MM.1S (cell line): ENCODE results near the gene ANKRD13B.

Source experiments
- DNase-seq: peaks from one replicate; pipeline ENCODE4 v3.0.0-alpha.2; 2015
- H2AFZ ChIP-seq: fragments of 300-600 bp; sonication (generic); 2 replicates; pipeline ENCODE4 v1.6.0; 2016; ENCODE audit warnings: antibody characterized with exemption, low read length
- H3F3A ChIP-seq: fragments of 300-600 bp; sonication (generic); 2 replicates; pipeline ENCODE4 v1.6.1; 2016; ENCODE audit warnings: mild to moderate bottlenecking, antibody characterized with exemption, low read length, moderate library complexity, mixed read lengths; ENCODE audit not compliant: insufficient read depth
- H3K27ac ChIP-seq: fragments of 300-600 bp; sonication (generic); 2 replicates; pipeline ENCODE4 v1.5.1; 2016; ENCODE audit warnings: mild to moderate bottlenecking, low read length
- H3K27me3 ChIP-seq: fragments of 300-600 bp; sonication (generic); replicated peaks from 2 replicates; pipeline ENCODE4 v1.6.0; 2016; ENCODE audit warnings: low read length; ENCODE audit not compliant: insufficient read depth
- H3K36me3 ChIP-seq: fragments of 300-600 bp; sonication (generic); replicated peaks from 2 replicates; pipeline ENCODE4 v1.6.1; 2016; ENCODE audit warnings: mild to moderate bottlenecking, low read length, mixed read lengths; ENCODE audit not compliant: insufficient read depth
- H3K4me1 ChIP-seq: fragments of 300-600 bp; sonication (generic); 2 replicates; pipeline ENCODE4 v1.6.1; 2016; ENCODE audit warnings: low read length, mixed read lengths
- H3K4me2 ChIP-seq: fragments of 300-600 bp; sonication (generic); 2 replicates; pipeline ENCODE4 v1.6.0; 2016; ENCODE audit warnings: low read depth, low read length
- H3K4me3 ChIP-seq: fragments of 300-600 bp; sonication (generic); 2 replicates; pipeline ENCODE4 v1.5.1; 2016; ENCODE audit warnings: low read length, mixed read lengths
- H3K79me2 ChIP-seq: fragments of 300-600 bp; sonication (generic); 2 replicates; pipeline ENCODE4 v1.6.1; 2016; ENCODE audit warnings: mixed run types, low read length, mixed read lengths
- H3K9ac ChIP-seq: fragments of 300-600 bp; sonication (generic); 2 replicates; pipeline ENCODE4 v1.6.1; 2016; ENCODE audit warnings: low read length, mixed read lengths
- H3K9me2 ChIP-seq: fragments of 300-600 bp; sonication (generic); replicated peaks from 2 replicates; pipeline ENCODE4 v1.6.1; 2016; ENCODE audit warnings: mild to moderate bottlenecking, low read length, mixed read lengths; ENCODE audit not compliant: insufficient read depth
- H3K9me3 ChIP-seq: fragments of 300-600 bp; sonication (generic); replicated peaks from 2 replicates; pipeline ENCODE4 v1.6.1; 2016; ENCODE audit warnings: mild to moderate bottlenecking, low read length, mixed read lengths; ENCODE audit not compliant: insufficient read depth
- H4K20me1 ChIP-seq: fragments of 300-600 bp; sonication (generic); 2 replicates; pipeline ENCODE4 v1.6.1; 2016; ENCODE audit warnings: mild to moderate bottlenecking, low read length, moderate library complexity, mixed read lengths; ENCODE audit not compliant: insufficient read depth
- EZH2 ChIP-seq: fragments of 300-600 bp; sonication (generic); optimal IDR thresholded peaks from 2 replicates; pipeline ENCODE3; 2017; ENCODE audit warnings: low read depth, mild to moderate bottlenecking, antibody characterized with exemption, low read length, mixed read lengths
- EZH2phosphoT487 ChIP-seq: fragments of 300-600 bp; sonication (generic); IDR thresholded peaks from 2 replicates; pipeline ENCODE4 v1.6.1; 2018; ENCODE audit warnings: antibody characterized with exemption, low read length
- TF ChIP-seq, protein P1 (sequence below): fragments of 300-600 bp; sonication (generic); IDR thresholded peaks from 2 replicates; pipeline ENCODE4 v1.5.1; 2016; ENCODE audit warnings: antibody characterized with exemption, low read length, mixed read lengths

ANKRD13B gene

DNA sequence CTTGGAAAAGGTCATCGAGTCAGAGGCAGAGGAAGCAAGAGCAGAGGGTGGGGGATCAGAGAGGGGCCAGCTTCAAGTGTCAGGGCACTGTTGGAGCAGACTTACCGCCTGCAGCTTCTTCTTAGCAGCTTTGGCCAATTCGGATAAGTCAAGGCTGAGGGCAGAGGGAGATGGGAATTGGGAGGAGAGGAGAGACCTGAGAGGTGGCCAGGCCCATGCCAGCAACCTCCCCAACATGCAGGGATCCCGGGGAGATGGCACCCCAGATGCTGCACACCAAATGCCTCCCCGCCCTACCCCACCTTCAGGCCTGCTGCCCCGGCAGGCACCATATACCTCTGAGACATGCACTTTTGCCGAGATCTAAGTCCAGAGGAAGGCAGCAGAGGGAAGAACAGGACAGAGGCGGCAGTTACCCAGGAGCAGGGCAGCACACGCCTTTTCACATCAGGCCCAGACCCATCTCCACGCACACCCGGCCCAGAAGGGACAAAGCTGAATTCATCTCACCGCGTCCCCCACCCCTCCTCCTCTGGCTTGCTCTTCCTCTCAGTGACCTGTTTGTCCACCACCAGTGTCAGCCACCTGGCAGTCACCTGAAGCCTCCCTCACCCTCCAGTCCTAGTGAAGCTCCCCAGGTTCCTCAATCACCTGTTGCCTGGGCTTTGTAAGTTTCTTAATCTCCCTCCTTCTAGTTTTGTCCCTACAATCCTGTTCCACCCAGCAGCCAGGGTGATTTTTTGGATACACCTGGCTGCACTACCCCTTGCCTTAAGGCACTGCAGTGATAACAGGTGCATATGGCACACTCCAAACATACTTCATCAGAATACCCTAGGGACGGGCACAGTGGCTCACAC, 14.1 kb upstream of the ANKRD13B start:
- H3K4me3 ChIP-seq = no peak overlapping the region
- H2AFZ ChIP-seq = no peak overlapping the region
- no peak overlapping the region for H3K27ac ChIP-seq
- H3K9me2 ChIP-seq = no peaks in the 10 kb centered on the region
- peaks cover 8% of the 10 kb centered on the region; the same call in 1 of the 2 replicates for H3K4me1 ChIP-seq
- H4K20me1 ChIP-seq = no peaks in the 10 kb centered on the region
- no peaks in the 10 kb centered on the region for H3K9me3 ChIP-seq
- no peaks in the 10 kb centered on the region for H3K27me3 ChIP-seq
- TF ChIP-seq, protein P1, sequence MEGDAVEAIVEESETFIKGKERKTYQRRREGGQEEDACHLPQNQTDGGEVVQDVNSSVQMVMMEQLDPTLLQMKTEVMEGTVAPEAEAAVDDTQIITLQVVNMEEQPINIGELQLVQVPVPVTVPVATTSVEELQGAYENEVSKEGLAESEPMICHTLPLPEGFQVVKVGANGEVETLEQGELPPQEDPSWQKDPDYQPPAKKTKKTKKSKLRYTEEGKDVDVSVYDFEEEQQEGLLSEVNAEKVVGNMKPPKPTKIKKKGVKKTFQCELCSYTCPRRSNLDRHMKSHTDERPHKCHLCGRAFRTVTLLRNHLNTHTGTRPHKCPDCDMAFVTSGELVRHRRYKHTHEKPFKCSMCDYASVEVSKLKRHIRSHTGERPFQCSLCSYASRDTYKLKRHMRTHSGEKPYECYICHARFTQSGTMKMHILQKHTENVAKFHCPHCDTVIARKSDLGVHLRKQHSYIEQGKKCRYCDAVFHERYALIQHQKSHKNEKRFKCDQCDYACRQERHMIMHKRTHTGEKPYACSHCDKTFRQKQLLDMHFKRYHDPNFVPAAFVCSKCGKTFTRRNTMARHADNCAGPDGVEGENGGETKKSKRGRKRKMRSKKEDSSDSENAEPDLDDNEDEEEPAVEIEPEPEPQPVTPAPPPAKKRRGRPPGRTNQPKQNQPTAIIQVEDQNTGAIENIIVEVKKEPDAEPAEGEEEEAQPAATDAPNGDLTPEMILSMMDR = no peak
- TF ChIP-seq EZH2 = no peak
- TF ChIP-seq EZH2phosphoT487 = no peak
- no peak overlapping the region for H3K4me2 ChIP-seq
- peaks cover 7% of the 10 kb centered on the region for H3K79me2 ChIP-seq
- H3F3A ChIP-seq = no peaks in the 10 kb centered on the region
- no peak for DNase-seq
- H3K36me3 ChIP-seq = no peaks in the 10 kb centered on the region
- H3K9ac ChIP-seq = no peak overlapping the region

DNA sequence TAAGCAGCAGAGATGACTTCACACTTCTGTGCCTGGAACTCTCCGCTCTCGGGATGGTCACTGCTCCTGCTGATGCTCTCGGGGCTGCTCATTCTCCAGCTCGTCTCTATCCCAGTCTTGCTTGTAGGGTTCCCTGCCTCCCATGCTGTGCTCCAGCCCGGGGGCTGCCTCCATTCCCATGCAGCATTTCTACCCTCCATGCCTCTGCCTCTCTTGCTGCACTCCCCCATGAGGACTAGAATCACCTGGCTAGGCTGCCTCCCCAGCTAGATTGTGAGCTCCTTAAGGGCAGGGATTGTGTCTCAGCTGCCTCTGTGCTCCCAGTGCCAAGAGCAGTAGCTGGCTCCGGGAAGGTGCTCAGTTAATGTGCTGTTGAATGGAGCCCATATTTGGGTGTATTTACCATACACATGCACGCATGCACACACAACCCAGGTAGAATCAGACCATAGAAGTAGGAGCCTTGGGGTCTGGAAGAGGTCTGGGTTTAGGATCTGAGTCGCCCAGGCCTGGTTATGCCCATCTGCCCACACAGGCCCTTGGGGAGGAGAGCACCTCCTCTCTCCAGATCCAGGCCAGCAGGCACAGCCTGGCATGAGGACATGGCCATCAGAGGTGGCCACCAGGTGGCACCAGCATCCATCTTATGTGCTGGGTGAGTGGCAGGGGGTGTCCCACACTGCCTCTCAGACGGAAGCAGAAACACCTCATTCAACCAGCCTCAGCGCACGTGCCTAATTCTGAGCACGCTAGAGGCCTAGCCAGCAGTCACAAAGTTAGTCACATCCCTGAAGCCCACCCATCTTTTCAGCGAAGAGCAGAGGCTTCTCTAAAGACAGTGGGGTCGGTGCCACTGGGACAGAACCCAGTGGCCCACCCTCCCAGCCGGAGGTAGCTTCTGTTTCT, 12.8 kb upstream of the ANKRD13B start:
- no peaks in the 10 kb centered on the region for H3F3A ChIP-seq
- H3K27ac ChIP-seq = no peak overlapping the region
- no peaks in the 10 kb centered on the region for H3K36me3 ChIP-seq

GRCh38 chr17:29581583-29582253, 11.2 kb upstream of the ANKRD13B start:
- no peak overlapping the region for H2AFZ ChIP-seq
- H3F3A ChIP-seq = no peaks in the 10 kb centered on the region
- no peak overlapping the region for H3K9ac ChIP-seq
- no peaks in the 10 kb centered on the region for H4K20me1 ChIP-seq
- TF ChIP-seq, protein P1 = no peak
- no peak for TF ChIP-seq EZH2phosphoT487
- no peak for TF ChIP-seq EZH2
- H3K9me2 ChIP-seq = no peaks in the 10 kb centered on the region
- no peak overlapping the region for H3K4me3 ChIP-seq
- peaks cover 8% of the 10 kb centered on the region; the same call in 1 of the 2 replicates for H3K4me1 ChIP-seq
- H3K27me3 ChIP-seq = no peaks in the 10 kb centered on the region
- DNase-seq = no peak
- H3K9me3 ChIP-seq = no peaks in the 10 kb centered on the region
- H3K27ac ChIP-seq = no peak overlapping the region
- no peaks in the 10 kb centered on the region for H3K36me3 ChIP-seq
- H3K79me2 ChIP-seq = peaks cover 35% of the 10 kb centered on the region
- no peak overlapping the region for H3K4me2 ChIP-seq

More for the DNA sequence above, 12.8 kb upstream of the ANKRD13B start:
- Histone ChIP-seq H3K4me1 (peaks cover 8% of the 10 kb centered on the region; the same call in 1 of the 2 replicates), H3K79me2 (peaks cover 19% of the 10 kb centered on the region), H3K9me2 (no peaks in the 10 kb centered on the region), H2AFZ (no peak overlapping the region), H3K9ac (no peak overlapping the region), H3K4me3 (no peak overlapping the region), H3K4me2 (no peak overlapping the region), H3K27me3 (no peaks in the 10 kb centered on the region), H4K20me1 (no peaks in the 10 kb centered on the region), H3K9me3 (no peaks in the 10 kb centered on the region)
- TF ChIP-seq, protein P1 = peak; percentile 94
- TF ChIP-seq EZH2 = no peak
- peak; percentile 91 for DNase-seq
